ENCODE results near the gene SLAIN2. TPM values are rescaled to one million over a fixed set of nuclear protein-coding genes. Genes with fewer than 3 reads are reported as not detected.

Gene SLAIN2
- total and polyA plus RNA-seq, 7 donors = 25.6 to 167 (median 95.9) TPM

GRCh38 chr4:48379587-48380180 is 38.4 kb downstream of the SLAIN2 start:
- no peaks in the 10 kb centered on the region for H3K9me3 ChIP-seq
- intact Hi-C loops (cut with DNase I) = no loop called here
- TF ChIP-seq POLR2AphosphoS5 (IDR thresholded peaks at IDR 0.05) (no peak), CTCF (IDR thresholded peaks at IDR 0.05) (no peak), POLR2A (IDR thresholded peaks at IDR 0.05) (no peak), EP300 (IDR thresholded peaks at IDR 0.05) (no peak)
- H3K27ac ChIP-seq = no peak overlapping the region
- no peak for DNase-seq
- H3K4me1 ChIP-seq = peaks cover 0 to 21% (median 4%) of the 10 kb centered on the region in 4 donors
- WGBS, 2 donors = 81 to 84% methylated on average over 1 of the region's 1 CpG
- H3K36me3 ChIP-seq = peaks cover 0 to 29% (median 4%) of the 10 kb centered on the region in 4 donors
- H3K27me3 ChIP-seq = no peaks in the 10 kb centered on the region
- no peak overlapping the region for H3K4me3 ChIP-seq

GRCh38 chr4:48380583-48381167 is 39.3 kb downstream of the SLAIN2 start:
- H3K9me3 ChIP-seq = no peaks in the 10 kb centered on the region
- DNase-seq = no peak
- TF ChIP-seq POLR2A (IDR thresholded peaks at IDR 0.05) (no peak), POLR2AphosphoS5 (IDR thresholded peaks at IDR 0.05) (no peak), EP300 (IDR thresholded peaks at IDR 0.05) (no peak), CTCF (IDR thresholded peaks at IDR 0.05) (no peak)
- peaks cover 0 to 39% (median 4%) of the 10 kb centered on the region in 4 donors for H3K36me3 ChIP-seq
- peaks cover 0 to 15% (median 2%) of the 10 kb centered on the region in 4 donors for H3K4me1 ChIP-seq
- no peak overlapping the region for H3K27ac ChIP-seq
- no peak overlapping the region for H3K4me3 ChIP-seq
- WGBS, 2 donors = 64 to 86% methylated on average over 1 of the region's 1 CpG
- intact Hi-C loops (cut with DNase I) = no loop called here
- H3K27me3 ChIP-seq = no peaks in the 10 kb centered on the region

- WGBS, 2 donors = 74 to 86% methylated on average over 2 of the region's 2 CpGs
- Histone ChIP-seq H3K9me3 (no peaks in the 10 kb centered on the region), H3K4me1 (peaks cover 0 to 8% (median 3%) of the 10 kb centered on the region in 4 donors), H3K4me3 (no peak overlapping the region), H3K36me3 (peaks cover 0 to 47% (median 0%) of the 10 kb centered on the region in 4 donors), H3K27ac (no peak overlapping the region), H3K27me3 (no peaks in the 10 kb centered on the region)
- intact Hi-C loops (cut with DNase I) = no loop called here
- DNase-seq = no peak
- TF ChIP-seq CTCF (IDR thresholded peaks at IDR 0.05) (no peak), POLR2AphosphoS5 (IDR thresholded peaks at IDR 0.05) (no peak), POLR2A (IDR thresholded peaks at IDR 0.05) (no peak), EP300 (IDR thresholded peaks at IDR 0.05) (no peak)
Observed at GRCh38 chr4:48388525-48389154, 47.3 kb downstream of the SLAIN2 start.

GRCh38 chr4:48396043-48396442 is 54.7 kb downstream of the SLAIN2 start:
- no peak for TF ChIP-seq CTCF (IDR thresholded peaks at IDR 0.05)
- TF ChIP-seq EP300 (IDR thresholded peaks at IDR 0.05) = no peak
- TF ChIP-seq POLR2AphosphoS5 (IDR thresholded peaks at IDR 0.05) = no peak
- no peak for TF ChIP-seq POLR2A (IDR thresholded peaks at IDR 0.05)
- intact Hi-C loops (cut with DNase I) = no loop called here
- 63 to 89% methylated on average over 1 of the region's 1 CpG for WGBS, 2 donors
- no peak overlapping the region for H3K27ac ChIP-seq
- H3K4me1 ChIP-seq = no peaks in the 10 kb centered on the region
- no peaks in the 10 kb centered on the region for H3K27me3 ChIP-seq
- no peaks in the 10 kb centered on the region for H3K9me3 ChIP-seq
- H3K4me3 ChIP-seq = no peak overlapping the region
- DNase-seq = no peak
- peaks cover 0 to 38% (median 2%) of the 10 kb centered on the region in 4 donors for H3K36me3 ChIP-seq
